ENCODE results near the gene METTL25.

- TF ChIP-seq POLR2AphosphoS5 (IDR thresholded peaks at IDR 0.05; ENCODE audit: low read depth, low read length) = no peak
- no peak for TF ChIP-seq POLR2A (IDR thresholded peaks at IDR 0.05; ENCODE audit: low read depth, low read length)
- no peak for TF ChIP-seq SPI1 (IDR thresholded peaks at IDR 0.05; ENCODE audit: low read depth, low read length)
Measured at GRCh38 chr12:82519510-82519909, 161.2 kb downstream of the METTL25 start.

Data from GM12891 (cell line).